Sigmoid colon (tissue), 7 donors: ENCODE measurements around the gene ELOVL1. TPM values are rescaled to one million over a fixed set of nuclear protein-coding genes. Genes with fewer than 3 reads are reported as not detected.
"Not testable (repeated sequence)": the region's sequence is repeated elsewhere in the genome, so short reads cannot be mapped to it uniquely, and the experiment has no call there.

Source experiments
- DNase-seq: peaks from one replicate; pipeline ENCODE4 v3.0.0-alpha.2; 2019
- H3K27ac ChIP-seq, 4 donors: fragments of 200-600 bp; sonication (generic); one replicate each; pipeline ENCODE4 v1.5.1; 2016 to 2019; ENCODE audit warnings: mild to moderate bottlenecking in 1 of 4
- H3K27me3 ChIP-seq, 3 donors: fragments of 200-600 bp; sonication (generic); one replicate each; pipeline ENCODE4 v1.5.1; 2019; ENCODE audit warnings: mild to moderate bottlenecking in 1 of 3
- H3K36me3 ChIP-seq, 4 donors: fragments of 200-600 bp; sonication (generic); one replicate each; pipeline ENCODE4 v1.5.1; 2016 to 2019
- H3K4me1 ChIP-seq, 4 donors: fragments of 200-600 bp; sonication (generic); one replicate each; pipeline ENCODE4 v1.5.1; 2017 to 2019
- H3K4me3 ChIP-seq, 4 donors: fragments of 200-600 bp; sonication (generic); one replicate each; pipeline ENCODE4 v1.5.1; 2017 to 2019; ENCODE audit warnings: mild to moderate bottlenecking in 2 of 4, moderate library complexity in 1 of 4
- H3K9me3 ChIP-seq, 4 donors: fragments of 200-600 bp in 3 of 4; sonication (generic) in 3 of 4; one replicate each; pipeline versions ENCODE4 v1.5.1 to v1.6.1; 2013 to 2019
- EP300 ChIP-seq, 4 donors: sonication (generic); formaldehyde crosslinking; IDR thresholded peaks; one replicate each; pipeline ENCODE4 v1.6.1; 2017; ENCODE audit warnings: antibody characterized with exemption in 4 of 4
- POLR2A ChIP-seq, 2 donors: fragments of 450-650 bp; IDR thresholded peaks; one replicate each; pipeline ENCODE4 v1.6.1; 2016; ENCODE audit warnings: antibody characterized with exemption in 2 of 2, mild to moderate bottlenecking in 2 of 2, moderate library complexity in 2 of 2
- POLR2AphosphoS5 ChIP-seq, 4 donors: sonication (generic); formaldehyde crosslinking; IDR thresholded peaks; one replicate each; pipeline ENCODE4 v1.6.1; 2017; ENCODE audit warnings: antibody characterized with exemption in 4 of 4
- WGBS, 2 donors: extraction: QIAGEN DNeasy Blood & Tissue Kit; methylation state at CpG; one replicate each; pipeline ENCODE4 v1.1.7; 2013; 5-methylcytosine and 5-hydroxymethylcytosine counted together
- intact Hi-C: fragments of 100-400 bp; cut with DNase I; formaldehyde crosslinking; loops from one replicate; pipeline ENCODE4 v1.15.1; 2023
- polyA plus RNA-seq, 3 donors: library from polyadenylated mRNA; stranded (reverse); fragments of 200-250 nt; gene quantifications; one replicate each; pipeline ENCODE4 v1.2.3, GENCODE V29; 2013
- total RNA-seq, 4 donors: library from RNA; depleted of rRNA; stranded (reverse); fragments of >200 nt; gene quantifications; one replicate each; pipeline ENCODE4 v1.1.0, GENCODE V29; 2016
- TF ChIP-seq, protein P1 (sequence below), 4 experiments: fragments of 450-650 bp in 3 of 4; fragments of 200-600 bp in 1 of 4; IDR thresholded peaks; one replicate each; pipeline ENCODE4 v1.5.1; 2016 to 2019; ENCODE audit warnings: antibody characterized with exemption in 4 of 4, mild to moderate bottlenecking in 3 of 4, moderate library complexity in 2 of 4
- donor health status: healthy with polysubstance abuse.
- donor health status: Bipolar disorder and iron deficiency.
- donor health status: healthy.

ELOVL1 gene
- total and polyA plus RNA-seq, 7 donors = 26.8 to 155 (median 39.6) TPM

DNA sequence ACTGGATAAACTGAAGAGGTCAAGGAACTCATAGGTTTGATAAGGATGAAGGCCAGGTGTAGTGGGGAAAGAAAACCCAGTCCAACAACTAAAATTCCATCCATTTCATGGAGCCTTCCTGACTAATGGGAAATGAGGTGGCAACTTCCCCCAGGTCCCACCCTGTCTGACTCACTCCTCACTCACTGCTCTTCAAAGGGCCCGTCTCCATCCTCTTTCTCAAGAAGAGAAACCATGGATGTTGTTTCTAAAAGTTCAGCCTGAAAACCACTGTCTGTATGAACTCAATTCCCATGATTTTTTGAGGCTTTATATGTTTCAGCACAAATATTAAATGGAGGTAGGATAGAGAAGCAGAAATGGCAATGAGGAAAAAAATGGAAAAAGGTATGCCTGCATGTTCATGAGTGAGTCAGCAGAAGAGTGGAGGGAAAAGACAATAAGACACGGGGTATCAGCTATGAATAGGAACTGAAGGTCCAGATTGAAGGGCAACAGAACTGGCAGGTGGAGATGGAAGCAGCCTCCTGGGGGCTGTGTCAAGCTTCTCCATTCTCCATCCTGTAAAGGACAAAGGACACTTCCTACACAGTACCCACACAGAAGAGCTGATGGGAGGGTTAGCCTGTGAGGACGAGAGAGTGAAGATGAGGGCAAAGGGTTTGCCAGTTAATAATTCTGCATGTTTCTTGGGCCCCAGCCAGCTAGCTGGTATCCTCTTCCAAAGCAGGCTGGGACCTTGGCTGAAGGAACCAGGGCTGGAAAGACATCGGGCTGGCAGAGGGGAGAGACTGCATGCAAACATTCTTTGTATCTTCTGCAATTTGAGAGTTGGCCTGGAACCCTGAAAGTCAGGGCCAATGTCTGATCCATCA, 5.5 kb upstream of the ELOVL1 start:
- peak overlapping the region in 1 of 4 donors; percentile 28 for H3K27ac ChIP-seq
- H3K9me3 ChIP-seq = no peaks in the 10 kb centered on the region
- H3K36me3 ChIP-seq = peaks cover 0 to 6% (median 0%) of the 10 kb centered on the region in 4 donors
- intact Hi-C loops = no loop called here
- DNase-seq = no peak
- 46 to 73% methylated on average over 4 of the region's 4 CpGs for WGBS, 2 donors
- no peaks in the 10 kb centered on the region for H3K27me3 ChIP-seq
- H3K4me3 ChIP-seq = no peak overlapping the region
- TF ChIP-seq EP300 (IDR thresholded peaks at IDR 0.05) = no peak
- no peak for TF ChIP-seq POLR2A (IDR thresholded peaks at IDR 0.05)
- TF ChIP-seq POLR2AphosphoS5 (IDR thresholded peaks at IDR 0.05) = no peak
- TF ChIP-seq, protein P1, sequence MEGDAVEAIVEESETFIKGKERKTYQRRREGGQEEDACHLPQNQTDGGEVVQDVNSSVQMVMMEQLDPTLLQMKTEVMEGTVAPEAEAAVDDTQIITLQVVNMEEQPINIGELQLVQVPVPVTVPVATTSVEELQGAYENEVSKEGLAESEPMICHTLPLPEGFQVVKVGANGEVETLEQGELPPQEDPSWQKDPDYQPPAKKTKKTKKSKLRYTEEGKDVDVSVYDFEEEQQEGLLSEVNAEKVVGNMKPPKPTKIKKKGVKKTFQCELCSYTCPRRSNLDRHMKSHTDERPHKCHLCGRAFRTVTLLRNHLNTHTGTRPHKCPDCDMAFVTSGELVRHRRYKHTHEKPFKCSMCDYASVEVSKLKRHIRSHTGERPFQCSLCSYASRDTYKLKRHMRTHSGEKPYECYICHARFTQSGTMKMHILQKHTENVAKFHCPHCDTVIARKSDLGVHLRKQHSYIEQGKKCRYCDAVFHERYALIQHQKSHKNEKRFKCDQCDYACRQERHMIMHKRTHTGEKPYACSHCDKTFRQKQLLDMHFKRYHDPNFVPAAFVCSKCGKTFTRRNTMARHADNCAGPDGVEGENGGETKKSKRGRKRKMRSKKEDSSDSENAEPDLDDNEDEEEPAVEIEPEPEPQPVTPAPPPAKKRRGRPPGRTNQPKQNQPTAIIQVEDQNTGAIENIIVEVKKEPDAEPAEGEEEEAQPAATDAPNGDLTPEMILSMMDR (IDR thresholded peaks at IDR 0.05) = no peak
- H3K4me1 ChIP-seq = peaks cover 0 to 12% (median 8%) of the 10 kb centered on the region in 4 donors

DNA sequence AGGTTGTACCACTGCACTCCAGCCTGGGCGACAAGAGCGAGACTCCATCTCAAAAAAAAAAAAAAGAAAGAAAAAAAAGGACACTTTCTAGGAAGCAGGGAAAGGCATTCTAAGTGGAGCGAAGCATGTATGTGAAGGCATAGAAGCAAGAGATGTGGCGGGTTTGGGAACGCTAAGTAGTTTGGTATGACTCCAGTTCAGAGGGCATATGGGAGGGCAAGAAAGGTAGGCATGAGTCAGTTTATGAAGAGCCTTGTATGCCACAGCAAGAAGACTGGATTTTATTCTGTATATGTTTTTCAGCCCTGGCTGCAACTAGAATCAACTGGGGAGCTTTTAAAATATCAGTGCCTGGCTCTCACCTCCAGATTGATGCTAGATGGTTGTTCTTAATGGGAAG, 4.4 kb upstream of the ELOVL1 start:
- WGBS, 2 donors = 97% methylated on average over 5 of the region's 5 CpGs
- Histone ChIP-seq H3K4me1 (peaks cover 0 to 15% (median 11%) of the 10 kb centered on the region in 4 donors), H3K36me3 (peaks cover 0 to 6% (median 0%) of the 10 kb centered on the region in 4 donors), H3K4me3 (no peak overlapping the region), H3K27ac (peak overlapping the region in 1 of 4 donors; percentile 43), H3K27me3 (no peaks in the 10 kb centered on the region), H3K9me3 (no peaks in the 10 kb centered on the region)
- intact Hi-C loops = no loop called here
- no peak for DNase-seq
- TF ChIP-seq, protein P1 (IDR thresholded peaks at IDR 0.05) = no peak
- TF ChIP-seq POLR2A (IDR thresholded peaks at IDR 0.05) = no peak
- no peak for TF ChIP-seq EP300 (IDR thresholded peaks at IDR 0.05)
- TF ChIP-seq POLR2AphosphoS5 (IDR thresholded peaks at IDR 0.05) = no peak

DNA sequence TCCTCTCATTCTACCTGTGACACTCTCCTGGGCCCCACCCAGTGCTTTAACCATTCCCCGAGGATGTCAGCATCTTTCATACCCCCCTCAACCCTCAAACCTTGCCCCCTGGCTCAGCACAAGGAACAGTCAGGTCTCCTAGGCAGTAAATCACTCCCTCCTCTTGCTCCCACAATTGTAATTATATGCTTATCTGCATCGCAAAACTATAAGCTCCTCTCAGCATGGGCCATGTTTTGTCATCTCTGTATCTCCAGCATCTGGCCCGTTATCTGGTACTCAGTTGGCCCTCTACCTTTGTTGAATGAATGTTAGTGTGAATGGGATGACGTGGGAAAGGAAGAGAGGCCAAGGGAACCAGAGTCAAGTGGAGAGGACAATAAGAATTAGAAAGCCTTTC, 2.8 kb upstream of the ELOVL1 start:
- 59 to 83% methylated on average over 4 of the region's 4 CpGs for WGBS, 2 donors
- no peak for DNase-seq
- TF ChIP-seq EP300 (IDR thresholded peaks at IDR 0.05) = no peak
- Histone ChIP-seq H3K27ac (no peak overlapping the region), H3K4me3 (no peak overlapping the region), H3K9me3 (no peaks in the 10 kb centered on the region), H3K4me1 (peaks cover 0 to 29% (median 24%) of the 10 kb centered on the region in 4 donors), H3K27me3 (no peaks in the 10 kb centered on the region), H3K36me3 (peaks cover 0 to 8% (median 1%) of the 10 kb centered on the region in 4 donors)
- intact Hi-C loops = no loop called here

DNA sequence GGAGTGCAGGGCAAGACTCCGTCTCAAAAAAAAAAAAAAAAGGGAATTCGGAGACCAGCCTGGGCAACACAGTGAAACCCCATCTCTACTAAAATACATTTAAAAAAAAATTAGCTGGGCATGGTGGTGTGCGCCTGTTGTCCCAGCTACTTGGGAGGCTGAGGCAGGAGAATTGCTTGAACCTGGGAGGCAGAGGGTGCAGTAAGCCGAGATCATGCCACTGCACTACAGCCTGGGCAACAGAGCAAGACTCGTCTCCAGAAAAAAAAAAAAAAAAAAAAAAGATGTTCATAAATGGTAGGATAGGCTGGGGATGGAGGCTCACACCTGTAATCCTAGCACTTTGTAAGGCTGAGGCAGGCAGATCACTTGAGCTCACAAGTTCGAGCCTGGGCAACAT, 2.0 kb upstream of the ELOVL1 start:
- not testable (repeated sequence) for H3K27ac ChIP-seq, H3K27me3 ChIP-seq
- 97% methylated on average over 6 of the region's 6 CpGs for WGBS, 2 donors

DNA sequence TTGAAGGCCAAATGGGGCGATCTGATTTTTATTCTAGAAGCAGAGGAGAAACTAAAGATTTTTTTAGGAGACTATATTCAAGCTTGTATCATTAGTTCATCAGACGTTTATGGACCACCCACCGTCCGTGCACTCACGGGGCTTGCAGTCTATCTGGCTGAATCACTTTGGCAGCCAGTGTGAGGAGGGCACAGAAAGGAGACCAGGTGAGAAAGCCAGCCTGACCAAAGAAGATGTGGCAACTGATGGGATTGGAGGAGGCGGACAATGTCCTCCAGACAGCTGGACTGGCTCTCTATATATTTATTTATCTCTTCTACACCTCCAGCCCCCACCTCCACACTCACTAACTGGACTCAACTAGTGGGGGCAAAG, 822 bp upstream of the ELOVL1 start:
- Histone ChIP-seq H3K4me1 (peaks cover 0 to 29% (median 24%) of the 10 kb centered on the region in 4 donors), H3K4me3 (peak overlapping the region; percentile 86 to 89 (median 88)), H3K9me3 (no peaks in the 10 kb centered on the region), H3K36me3 (peaks cover 8 to 21% (median 20%) of the 10 kb centered on the region in 4 donors), H3K27me3 (no peaks in the 10 kb centered on the region), H3K27ac (peak overlapping the region; percentile 92 to 96 (median 94))
- TF ChIP-seq, protein P1 (IDR thresholded peaks at IDR 0.05) = no peak
- TF ChIP-seq EP300 (IDR thresholded peaks at IDR 0.05) (no peak), POLR2AphosphoS5 (IDR thresholded peaks at IDR 0.05) (no peak), POLR2A (IDR thresholded peaks at IDR 0.05) (no peak)
- DNase-seq = no peak
- intact Hi-C loops = loop anchor here (1.0 kb wide), 1 partner anchor 141 kb away; no protein-coding TSS in a partner anchor
- 17% methylated on average over 6 of the region's 6 CpGs for WGBS, 2 donors

More for the DNA sequence above, 2.0 kb upstream of the ELOVL1 start:
- H3K36me3 ChIP-seq = peaks cover 0 to 15% (median 8%) of the 10 kb centered on the region in 4 donors
- H3K4me1 ChIP-seq = peaks cover 0 to 29% (median 24%) of the 10 kb centered on the region in 4 donors
- intact Hi-C loops, DNase-seq, H3K9me3 ChIP-seq, H3K4me3 ChIP-seq: not testable (repeated sequence)
